HG03457 (cell line): ENCODE measurements around the gene TBC1D22A.
"Not testable (repeated sequence)": the region's sequence is repeated elsewhere in the genome, so short reads cannot be mapped to it uniquely, and the experiment has no call there.

Experiments used
- ATAC-seq: cut with Tn5 transposase; IDR thresholded peaks from one replicate; pipeline ENCODE4 v1.9.1; 2021; ENCODE audit warnings: moderate number of reproducible peaks; ENCODE audit not compliant: unreplicated experiment

The TBC1D22A gene

GRCh38 chr22:46773076-46773475, 10.6 kb downstream of the TBC1D22A start:
- ATAC-seq: no peak

- ATAC-seq: no peak
Measured at GRCh38 chr22:46774253-46774979, 12.0 kb downstream of the TBC1D22A start.

GRCh38 chr22:46774980-46775849, 12.8 kb downstream of the TBC1D22A start:
- no peak for ATAC-seq

- no peak for ATAC-seq
Measured at GRCh38 chr22:46775850-46776826, 13.7 kb downstream of the TBC1D22A start.

GRCh38 chr22:46776876-46777608, 14.6 kb downstream of the TBC1D22A start:
- no peak for ATAC-seq

GRCh38 chr22:46777609-46777970, 15.1 kb downstream of the TBC1D22A start:
- ATAC-seq: no peak

GRCh38 chr22:46779023-46779422, 16.6 kb downstream of the TBC1D22A start:
- ATAC-seq: no peak

GRCh38 chr22:46779651-46780050, 17.2 kb downstream of the TBC1D22A start:
- ATAC-seq: no peak

GRCh38 chr22:46780453-46780852, 18.0 kb downstream of the TBC1D22A start:
- ATAC-seq: no peak

GRCh38 chr22:46781291-46781690, 18.8 kb downstream of the TBC1D22A start:
- no peak for ATAC-seq

- ATAC-seq: not testable (repeated sequence)
Measured at GRCh38 chr22:46782200-46782599, 19.8 kb downstream of the TBC1D22A start.

- no peak for ATAC-seq
Measured at GRCh38 chr22:46783721-46784120, 21.3 kb downstream of the TBC1D22A start.

GRCh38 chr22:46788441-46789172, 26.2 kb downstream of the TBC1D22A start:
- ATAC-seq: no peak

- ATAC-seq: no peak
Measured at GRCh38 chr22:46789992-46790391, 27.5 kb downstream of the TBC1D22A start.

GRCh38 chr22:46791201-46791731, 28.8 kb downstream of the TBC1D22A start:
- ATAC-seq: no peak

- ATAC-seq: no peak
Measured at GRCh38 chr22:46792061-46792796, 29.8 kb downstream of the TBC1D22A start.

- no peak for ATAC-seq
Measured at GRCh38 chr22:46792841-46793261, 30.4 kb downstream of the TBC1D22A start.

- ATAC-seq: no peak
Measured at GRCh38 chr22:46793497-46793896, 31.0 kb downstream of the TBC1D22A start.

- ATAC-seq: no peak
Measured at GRCh38 chr22:46794067-46794466, 31.6 kb downstream of the TBC1D22A start.
